HEK293 (cell line): Measurements from ENCODE around the gene SBK2.

Experiments
- EGR2 ChIP-seq: fragments of 450-650 bp; formaldehyde crosslinking; IDR thresholded peaks from 2 replicates; pipeline ENCODE4 v1.5.1; 2016; ENCODE audit warnings: low read depth, missing biosample characterization, missing genetic modification characterization
- FEZF1 ChIP-seq: fragments of 450-650 bp; formaldehyde crosslinking; IDR thresholded peaks from 2 replicates; pipeline ENCODE4 v1.5.1; 2016; ENCODE audit warnings: missing biosample characterization, missing genetic modification characterization
- KLF1 ChIP-seq: fragments of 450-650 bp; formaldehyde crosslinking; IDR thresholded peaks from 2 replicates; pipeline ENCODE4 v1.5.1; 2016; ENCODE audit warnings: missing biosample characterization, missing genetic modification characterization
- MYNN ChIP-seq: fragments of 450-650 bp; formaldehyde crosslinking; IDR thresholded peaks from 2 replicates; pipeline ENCODE4 v1.5.1; 2016; ENCODE audit warnings: missing biosample characterization, missing genetic modification characterization, borderline replicate concordance
- OVOL3 ChIP-seq: fragments of 450-650 bp; formaldehyde crosslinking; IDR thresholded peaks from 2 replicates; pipeline ENCODE4 v1.5.1; 2016; ENCODE audit warnings: missing biosample characterization, missing genetic modification characterization
- SCRT2 ChIP-seq: fragments of 450-650 bp; formaldehyde crosslinking; IDR thresholded peaks from 2 replicates; pipeline ENCODE4 v1.5.1; 2016; ENCODE audit warnings: missing biosample characterization, missing genetic modification characterization
- ZNF239 ChIP-seq: fragments of 450-650 bp; formaldehyde crosslinking; IDR thresholded peaks from 2 replicates; pipeline ENCODE4 v1.5.1; 2016; ENCODE audit warnings: missing biosample characterization, missing genetic modification characterization
- ZNF248 ChIP-seq: fragments of 450-650 bp; formaldehyde crosslinking; IDR thresholded peaks from 2 replicates; pipeline ENCODE4 v1.5.1; 2017; ENCODE audit warnings: missing biosample characterization, missing genetic modification characterization
- ZNF292 ChIP-seq: fragments of 450-650 bp; formaldehyde crosslinking; IDR thresholded peaks from 2 replicates; pipeline ENCODE4 v1.5.1; 2016; ENCODE audit warnings: low read depth, missing biosample characterization, missing genetic modification characterization, borderline replicate concordance
- ZNF335 ChIP-seq: fragments of 450-650 bp; formaldehyde crosslinking; conservative IDR thresholded peaks from 2 replicates; pipeline ENCODE4 v1.5.1; 2016; ENCODE audit warnings: missing biosample characterization, missing genetic modification characterization
- ZNF350 ChIP-seq: fragments of 450-650 bp; formaldehyde crosslinking; IDR thresholded peaks from 2 replicates; pipeline ENCODE4 v1.5.0; 2017; ENCODE audit warnings: missing biosample characterization, mild to moderate bottlenecking, missing genetic modification characterization
- ZNF37A ChIP-seq: fragments of 450-650 bp; IDR thresholded peaks from 2 replicates; pipeline ENCODE4 v1.5.1; 2018; ENCODE audit warnings: missing biosample characterization, missing genetic modification characterization
- ZNF391 ChIP-seq: fragments of 450-650 bp; formaldehyde crosslinking; IDR thresholded peaks from 2 replicates; pipeline ENCODE4 v1.5.1; 2016; ENCODE audit warnings: low read depth, missing biosample characterization, missing genetic modification characterization, borderline replicate concordance
- ZNF394 ChIP-seq: fragments of 450-650 bp; formaldehyde crosslinking; IDR thresholded peaks from 2 replicates; pipeline ENCODE4 v1.5.1; 2016; ENCODE audit warnings: missing biosample characterization, missing genetic modification characterization, mild to moderate bottlenecking, moderate library complexity, borderline replicate concordance
- ZNF416 ChIP-seq: fragments of 450-650 bp; formaldehyde crosslinking; IDR thresholded peaks from 2 replicates; pipeline ENCODE4 v1.5.1; 2016; ENCODE audit warnings: missing biosample characterization, missing genetic modification characterization
- ZNF501 ChIP-seq: fragments of 450-650 bp; formaldehyde crosslinking; IDR thresholded peaks from 2 replicates; pipeline ENCODE4 v1.5.1; 2016; ENCODE audit warnings: missing biosample characterization, missing genetic modification characterization
- ZNF510 ChIP-seq: fragments of 450-650 bp; formaldehyde crosslinking; IDR thresholded peaks from 2 replicates; pipeline ENCODE4 v1.5.1; 2018; ENCODE audit warnings: mild to moderate bottlenecking, missing genetic modification characterization, missing biosample characterization; ENCODE audit not compliant: insufficient replicate concordance
- ZNF518A ChIP-seq: fragments of 450-650 bp; formaldehyde crosslinking; conservative IDR thresholded peaks from 2 replicates; pipeline ENCODE4 v1.5.1; 2016; ENCODE audit warnings: low read depth, missing biosample characterization, missing genetic modification characterization
- ZNF555 ChIP-seq: fragments of 450-650 bp; formaldehyde crosslinking; conservative IDR thresholded peaks from 2 replicates; pipeline ENCODE4 v1.5.1; 2017; ENCODE audit warnings: missing biosample characterization, mild to moderate bottlenecking, missing genetic modification characterization, inconsistent platforms
- ZNF596 ChIP-seq: fragments of 450-650 bp; IDR thresholded peaks from 2 replicates; pipeline ENCODE4 v1.5.0; 2018; ENCODE audit warnings: missing biosample characterization, mild to moderate bottlenecking, missing genetic modification characterization, moderate library complexity
- ZNF624 ChIP-seq: fragments of 450-650 bp; formaldehyde crosslinking; IDR thresholded peaks from 2 replicates; pipeline ENCODE4 v1.5.1; 2017; ENCODE audit warnings: missing biosample characterization, missing genetic modification characterization
- ZNF660 ChIP-seq: fragments of 450-650 bp; IDR thresholded peaks from 2 replicates; pipeline ENCODE4 v1.5.1; 2018; ENCODE audit warnings: missing biosample characterization, mild to moderate bottlenecking, missing genetic modification characterization
- ZNF670 ChIP-seq: fragments of 450-650 bp; formaldehyde crosslinking; IDR thresholded peaks from 2 replicates; pipeline ENCODE4 v1.5.1; 2016; ENCODE audit warnings: missing biosample characterization, missing genetic modification characterization, low read depth
- ZNF768 ChIP-seq: fragments of 450-650 bp; formaldehyde crosslinking; IDR thresholded peaks from 2 replicates; pipeline ENCODE4 v1.5.1; 2018; ENCODE audit warnings: missing biosample characterization, mild to moderate bottlenecking, missing genetic modification characterization
- ZNF776 ChIP-seq: fragments of 450-650 bp; formaldehyde crosslinking; IDR thresholded peaks from 2 replicates; pipeline ENCODE4 v1.5.0; 2017; ENCODE audit warnings: missing biosample characterization, missing genetic modification characterization, borderline replicate concordance
- TF ChIP-seq, protein P1 (sequence below): fragments of 450-650 bp; formaldehyde crosslinking; IDR thresholded peaks from 2 replicates; pipeline ENCODE4 v1.5.1; 2017; ENCODE audit warnings: missing biosample characterization, missing genetic modification characterization
- TF ChIP-seq, protein P2 (sequence below): fragments of 450-650 bp; formaldehyde crosslinking; IDR thresholded peaks from 2 replicates; pipeline ENCODE4 v1.5.1; 2016; ENCODE audit warnings: missing biosample characterization, missing genetic modification characterization
- TF ChIP-seq, protein P3 (sequence below): fragments of 450-650 bp; formaldehyde crosslinking; IDR thresholded peaks from 2 replicates; pipeline ENCODE4 v1.5.1; 2017; ENCODE audit warnings: missing biosample characterization, mild to moderate bottlenecking, missing genetic modification characterization, moderate library complexity

The SBK2 gene

GRCh38 chr19:55503502-55504251 lies 33.3 kb downstream of the SBK2 start (continued):
- TF ChIP-seq ZNF596 (tag by site-specific recombination) (no peak), FEZF1 (tag by site-specific recombination) (no peak), ZNF776 (tag by site-specific recombination) (no peak), ZNF518A (tag by site-specific recombination) (peak; percentile 37; the same call in 1 of the 2 replicates), ZNF292 (no peak), ZNF37A (tag by site-specific recombination) (no peak), MYNN (tag by site-specific recombination) (no peak), OVOL3 (tag by site-specific recombination) (no peak), ZNF624 (no peak), EGR2 (tag by site-specific recombination) (no peak), ZNF670 (tag by site-specific recombination) (no peak), ZNF394 (no peak; the same call in 1 of the 2 replicates), ZNF350 (no peak), ZNF501 (no peak), KLF1 (tag by site-specific recombination) (no peak), SCRT2 (tag by site-specific recombination) (0 out of 2 replicates have a peak, but pooled peaks have one; percentile 34), ZNF768 (tag by site-specific recombination) (no peak), ZNF239 (no peak), ZNF391 (tag by site-specific recombination) (no peak; the same call in 1 of the 2 replicates), ZNF335 (tag by site-specific recombination) (peak; percentile 98), ZNF416 (no peak), ZNF555 (no peak), ZNF510 (tag by site-specific recombination) (no peak), ZNF660 (0 out of 2 replicates have a peak, but pooled peaks have one; percentile 27), ZNF248 (tag by site-specific recombination) (0 out of 2 replicates have a peak, but pooled peaks have one; percentile 15)
- TF ChIP-seq, protein P1, sequence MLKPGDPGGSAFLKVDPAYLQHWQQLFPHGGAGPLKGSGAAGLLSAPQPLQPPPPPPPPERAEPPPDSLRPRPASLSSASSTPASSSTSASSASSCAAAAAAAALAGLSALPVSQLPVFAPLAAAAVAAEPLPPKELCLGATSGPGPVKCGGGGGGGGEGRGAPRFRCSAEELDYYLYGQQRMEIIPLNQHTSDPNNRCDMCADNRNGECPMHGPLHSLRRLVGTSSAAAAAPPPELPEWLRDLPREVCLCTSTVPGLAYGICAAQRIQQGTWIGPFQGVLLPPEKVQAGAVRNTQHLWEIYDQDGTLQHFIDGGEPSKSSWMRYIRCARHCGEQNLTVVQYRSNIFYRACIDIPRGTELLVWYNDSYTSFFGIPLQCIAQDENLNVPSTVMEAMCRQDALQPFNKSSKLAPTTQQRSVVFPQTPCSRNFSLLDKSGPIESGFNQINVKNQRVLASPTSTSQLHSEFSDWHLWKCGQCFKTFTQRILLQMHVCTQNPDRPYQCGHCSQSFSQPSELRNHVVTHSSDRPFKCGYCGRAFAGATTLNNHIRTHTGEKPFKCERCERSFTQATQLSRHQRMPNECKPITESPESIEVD (tag by site-specific recombination), result no peak
- TF ChIP-seq, protein P2, sequence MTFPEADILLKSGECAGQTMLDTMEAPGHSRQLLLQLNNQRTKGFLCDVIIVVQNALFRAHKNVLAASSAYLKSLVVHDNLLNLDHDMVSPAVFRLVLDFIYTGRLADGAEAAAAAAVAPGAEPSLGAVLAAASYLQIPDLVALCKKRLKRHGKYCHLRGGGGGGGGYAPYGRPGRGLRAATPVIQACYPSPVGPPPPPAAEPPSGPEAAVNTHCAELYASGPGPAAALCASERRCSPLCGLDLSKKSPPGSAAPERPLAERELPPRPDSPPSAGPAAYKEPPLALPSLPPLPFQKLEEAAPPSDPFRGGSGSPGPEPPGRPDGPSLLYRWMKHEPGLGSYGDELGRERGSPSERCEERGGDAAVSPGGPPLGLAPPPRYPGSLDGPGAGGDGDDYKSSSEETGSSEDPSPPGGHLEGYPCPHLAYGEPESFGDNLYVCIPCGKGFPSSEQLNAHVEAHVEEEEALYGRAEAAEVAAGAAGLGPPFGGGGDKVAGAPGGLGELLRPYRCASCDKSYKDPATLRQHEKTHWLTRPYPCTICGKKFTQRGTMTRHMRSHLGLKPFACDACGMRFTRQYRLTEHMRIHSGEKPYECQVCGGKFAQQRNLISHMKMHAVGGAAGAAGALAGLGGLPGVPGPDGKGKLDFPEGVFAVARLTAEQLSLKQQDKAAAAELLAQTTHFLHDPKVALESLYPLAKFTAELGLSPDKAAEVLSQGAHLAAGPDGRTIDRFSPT (tag by site-specific recombination), result no peak; the same call in 1 of the 2 replicates
- TF ChIP-seq, protein P3, sequence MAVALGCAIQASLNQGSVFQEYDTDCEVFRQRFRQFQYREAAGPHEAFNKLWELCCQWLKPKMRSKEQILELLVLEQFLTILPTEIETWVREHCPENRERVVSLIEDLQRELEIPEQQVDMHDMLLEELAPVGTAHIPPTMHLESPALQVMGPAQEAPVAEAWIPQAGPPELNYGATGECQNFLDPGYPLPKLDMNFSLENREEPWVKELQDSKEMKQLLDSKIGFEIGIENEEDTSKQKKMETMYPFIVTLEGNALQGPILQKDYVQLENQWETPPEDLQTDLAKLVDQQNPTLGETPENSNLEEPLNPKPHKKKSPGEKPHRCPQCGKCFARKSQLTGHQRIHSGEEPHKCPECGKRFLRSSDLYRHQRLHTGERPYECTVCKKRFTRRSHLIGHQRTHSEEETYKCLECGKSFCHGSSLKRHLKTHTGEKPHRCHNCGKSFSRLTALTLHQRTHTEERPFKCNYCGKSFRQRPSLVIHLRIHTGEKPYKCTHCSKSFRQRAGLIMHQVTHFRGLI, result no peak
